ENCODE data around the gene CLCA2.

GRCh38 chr1:86460998-86461397, 37.0 kb downstream of the CLCA2 start:
- TF ChIP-seq CTCF (IDR thresholded peaks at IDR 0.05): no peak
- no peak for TF ChIP-seq POLR2AphosphoS5 (IDR thresholded peaks at IDR 0.05; ENCODE audit: low read depth, low read length)
- no peak for TF ChIP-seq SIN3A (IDR thresholded peaks at IDR 0.05; ENCODE audit: borderline replicate concordance, insufficient read depth, low read depth, low read length)
- TF ChIP-seq, protein P1, sequence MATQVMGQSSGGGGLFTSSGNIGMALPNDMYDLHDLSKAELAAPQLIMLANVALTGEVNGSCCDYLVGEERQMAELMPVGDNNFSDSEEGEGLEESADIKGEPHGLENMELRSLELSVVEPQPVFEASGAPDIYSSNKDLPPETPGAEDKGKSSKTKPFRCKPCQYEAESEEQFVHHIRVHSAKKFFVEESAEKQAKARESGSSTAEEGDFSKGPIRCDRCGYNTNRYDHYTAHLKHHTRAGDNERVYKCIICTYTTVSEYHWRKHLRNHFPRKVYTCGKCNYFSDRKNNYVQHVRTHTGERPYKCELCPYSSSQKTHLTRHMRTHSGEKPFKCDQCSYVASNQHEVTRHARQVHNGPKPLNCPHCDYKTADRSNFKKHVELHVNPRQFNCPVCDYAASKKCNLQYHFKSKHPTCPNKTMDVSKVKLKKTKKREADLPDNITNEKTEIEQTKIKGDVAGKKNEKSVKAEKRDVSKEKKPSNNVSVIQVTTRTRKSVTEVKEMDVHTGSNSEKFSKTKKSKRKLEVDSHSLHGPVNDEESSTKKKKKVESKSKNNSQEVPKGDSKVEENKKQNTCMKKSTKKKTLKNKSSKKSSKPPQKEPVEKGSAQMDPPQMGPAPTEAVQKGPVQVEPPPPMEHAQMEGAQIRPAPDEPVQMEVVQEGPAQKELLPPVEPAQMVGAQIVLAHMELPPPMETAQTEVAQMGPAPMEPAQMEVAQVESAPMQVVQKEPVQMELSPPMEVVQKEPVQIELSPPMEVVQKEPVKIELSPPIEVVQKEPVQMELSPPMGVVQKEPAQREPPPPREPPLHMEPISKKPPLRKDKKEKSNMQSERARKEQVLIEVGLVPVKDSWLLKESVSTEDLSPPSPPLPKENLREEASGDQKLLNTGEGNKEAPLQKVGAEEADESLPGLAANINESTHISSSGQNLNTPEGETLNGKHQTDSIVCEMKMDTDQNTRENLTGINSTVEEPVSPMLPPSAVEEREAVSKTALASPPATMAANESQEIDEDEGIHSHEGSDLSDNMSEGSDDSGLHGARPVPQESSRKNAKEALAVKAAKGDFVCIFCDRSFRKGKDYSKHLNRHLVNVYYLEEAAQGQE (IDR thresholded peaks at IDR 0.05; ENCODE audit: insufficient read depth in 1 of 2, low read depth in 2 of 2, low read length in 1 of 2): no peak

Data from Panc1 (cell line).